ENCODE measurements around the gene PARP9. TPM values are rescaled to one million over a fixed set of nuclear protein-coding genes. Genes with fewer than 3 reads are reported as not detected.
"Not testable (repeated sequence)": the region's sequence is repeated elsewhere in the genome, so short reads cannot be mapped to it uniquely, and the experiment has no call there.

The PARP9 gene
- total RNA-seq, 2 donors from 2014 or later, result 9.2 to 14.5 TPM

GRCh38 chr3:122508135-122508914 lies 55.8 kb downstream of the PARP9 start:
- Histone ChIP-seq H3K4me1 (peaks cover 0 to 25% of the 10 kb centered on the region in 2 donors), H3K4me3 (no peak overlapping the region), H3K27me3 (no peaks in the 10 kb centered on the region), H3K27ac (no peak overlapping the region), H3K9me3 (no peaks in the 10 kb centered on the region), H3K36me3 (no peaks in the 10 kb centered on the region)
- TF ChIP-seq, protein P1, sequence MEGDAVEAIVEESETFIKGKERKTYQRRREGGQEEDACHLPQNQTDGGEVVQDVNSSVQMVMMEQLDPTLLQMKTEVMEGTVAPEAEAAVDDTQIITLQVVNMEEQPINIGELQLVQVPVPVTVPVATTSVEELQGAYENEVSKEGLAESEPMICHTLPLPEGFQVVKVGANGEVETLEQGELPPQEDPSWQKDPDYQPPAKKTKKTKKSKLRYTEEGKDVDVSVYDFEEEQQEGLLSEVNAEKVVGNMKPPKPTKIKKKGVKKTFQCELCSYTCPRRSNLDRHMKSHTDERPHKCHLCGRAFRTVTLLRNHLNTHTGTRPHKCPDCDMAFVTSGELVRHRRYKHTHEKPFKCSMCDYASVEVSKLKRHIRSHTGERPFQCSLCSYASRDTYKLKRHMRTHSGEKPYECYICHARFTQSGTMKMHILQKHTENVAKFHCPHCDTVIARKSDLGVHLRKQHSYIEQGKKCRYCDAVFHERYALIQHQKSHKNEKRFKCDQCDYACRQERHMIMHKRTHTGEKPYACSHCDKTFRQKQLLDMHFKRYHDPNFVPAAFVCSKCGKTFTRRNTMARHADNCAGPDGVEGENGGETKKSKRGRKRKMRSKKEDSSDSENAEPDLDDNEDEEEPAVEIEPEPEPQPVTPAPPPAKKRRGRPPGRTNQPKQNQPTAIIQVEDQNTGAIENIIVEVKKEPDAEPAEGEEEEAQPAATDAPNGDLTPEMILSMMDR (IDR thresholded peaks at IDR 0.05), result no peak
- DNase-seq (ENCODE audit: low spot score), result no peak

GRCh38 chr3:122506450-122506849 lies 57.6 kb downstream of the PARP9 start:
- DNase-seq (ENCODE audit: low spot score), result no peak
- TF ChIP-seq, protein P1 (IDR thresholded peaks at IDR 0.05), result no peak
- peaks cover 0 to 23% of the 10 kb centered on the region in 2 donors for H3K4me1 ChIP-seq
- no peak overlapping the region for H3K27ac ChIP-seq
- no peak overlapping the region for H3K4me3 ChIP-seq
- H3K36me3 ChIP-seq, result no peaks in the 10 kb centered on the region
- H3K9me3 ChIP-seq, result no peaks in the 10 kb centered on the region
- H3K27me3 ChIP-seq, result no peaks in the 10 kb centered on the region

DNA sequence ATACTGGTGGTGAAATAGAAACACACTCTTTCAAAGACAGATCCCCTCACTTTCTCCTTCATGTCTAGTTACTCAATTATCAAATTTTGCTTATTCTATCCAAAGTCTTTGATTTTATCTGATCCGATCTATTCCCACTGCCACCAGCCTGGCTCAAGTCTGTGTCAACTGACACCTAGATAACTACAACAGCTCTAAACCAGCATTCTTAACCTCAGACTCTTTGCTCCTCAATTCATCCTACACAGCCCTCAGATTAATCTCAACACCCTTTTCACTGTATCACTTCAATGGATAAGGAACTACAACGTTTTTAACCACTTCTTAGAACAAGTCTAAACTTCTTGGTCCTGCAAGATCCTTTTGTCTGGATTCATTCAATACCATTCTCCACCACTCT lies 58.4 kb downstream of the PARP9 start:
- Histone ChIP-seq H3K9me3 (no peaks in the 10 kb centered on the region), H3K27me3 (no peaks in the 10 kb centered on the region), H3K36me3 (no peaks in the 10 kb centered on the region), H3K4me3 (no peak overlapping the region), H3K27ac (no peak overlapping the region), H3K4me1 (peaks cover 0 to 26% of the 10 kb centered on the region in 2 donors)
- TF ChIP-seq, protein P1 (IDR thresholded peaks at IDR 0.05), result no peak
- DNase-seq (ENCODE audit: low spot score), result no peak

DNA sequence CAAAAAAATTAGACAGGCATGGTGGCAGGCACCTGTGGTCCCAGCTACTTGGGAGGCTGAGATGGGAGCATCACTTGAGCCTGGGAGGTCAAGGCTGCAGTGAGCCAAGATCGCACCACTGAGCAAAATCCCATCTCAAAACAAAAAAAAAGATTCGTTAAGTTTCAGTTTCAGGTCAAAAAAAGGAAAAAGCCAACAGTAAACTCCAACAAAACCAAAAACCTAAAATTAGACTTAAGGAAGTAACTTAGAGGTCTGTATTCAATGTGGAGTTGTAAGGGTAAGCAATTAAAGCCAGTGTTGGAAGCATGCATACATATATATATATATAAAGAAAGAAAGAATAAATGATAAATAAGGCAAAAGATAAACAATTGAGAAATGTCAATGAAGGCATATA lies 61.2 kb downstream of the PARP9 start:
- no peaks in the 10 kb centered on the region for H3K27me3 ChIP-seq
- no peak overlapping the region for H3K4me3 ChIP-seq
- H3K27ac ChIP-seq, result no peak overlapping the region
- TF ChIP-seq, protein P1 (IDR thresholded peaks at IDR 0.05), result no peak
- no peak for DNase-seq (ENCODE audit: low spot score)
- H3K9me3 ChIP-seq, result no peaks in the 10 kb centered on the region
- H3K36me3 ChIP-seq, result no peaks in the 10 kb centered on the region
- H3K4me1 ChIP-seq, result peaks cover 0 to 32% of the 10 kb centered on the region in 2 donors

DNA sequence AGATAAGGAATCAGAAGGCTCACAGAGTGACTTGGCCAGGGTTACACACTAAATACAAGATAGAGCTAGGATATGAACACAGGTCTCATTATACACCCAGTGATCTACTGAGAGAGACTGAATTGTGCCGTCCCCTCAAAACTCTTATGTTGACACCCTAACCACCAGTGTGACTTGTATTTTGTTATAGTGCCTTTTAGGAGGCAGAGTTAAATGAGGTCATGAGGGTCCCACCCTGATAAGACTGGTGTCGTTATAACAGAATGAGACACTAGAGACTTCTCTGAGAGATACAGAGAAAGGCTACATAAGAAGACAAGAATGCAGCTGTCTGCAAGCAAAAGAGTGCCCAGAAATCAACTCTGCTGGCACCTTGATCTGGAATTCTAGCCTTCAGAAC lies 62.0 kb downstream of the PARP9 start:
- H3K27me3 ChIP-seq, result no peaks in the 10 kb centered on the region
- no peaks in the 10 kb centered on the region for H3K36me3 ChIP-seq

DNA sequence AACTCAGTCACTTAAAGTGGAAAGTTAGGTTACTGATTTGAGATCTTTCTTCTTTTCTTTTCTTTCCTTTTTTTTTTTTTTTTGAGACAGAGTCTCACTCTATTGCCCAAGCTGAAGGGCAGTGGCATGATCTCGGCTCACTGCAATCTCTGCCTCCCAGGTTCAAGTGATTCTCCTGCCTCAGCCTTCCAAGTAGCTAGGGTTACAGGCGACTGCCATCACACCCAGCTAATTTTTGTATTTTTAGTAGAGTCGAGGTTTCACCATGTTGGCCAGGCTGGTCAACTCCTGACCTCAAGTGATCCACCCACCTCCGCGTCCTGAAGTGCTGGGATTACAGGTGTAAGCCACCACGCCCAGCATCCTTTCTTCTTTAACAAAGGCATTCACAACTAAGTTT lies 63.1 kb downstream of the PARP9 start:
- peaks cover 0 to 27% of the 10 kb centered on the region in 2 donors for H3K4me1 ChIP-seq
- not testable (repeated sequence) for DNase-seq (ENCODE audit: low spot score); H3K27ac ChIP-seq; H3K9me3 ChIP-seq; H3K4me3 ChIP-seq; H3K27me3 ChIP-seq; H3K36me3 ChIP-seq

More for the DNA sequence above, 62.0 kb downstream of the PARP9 start:
- DNase-seq (ENCODE audit: low spot score), result no peak
- no peaks in the 10 kb centered on the region for H3K9me3 ChIP-seq
- H3K27ac ChIP-seq, result no peak overlapping the region
- H3K4me3 ChIP-seq, result no peak overlapping the region
- TF ChIP-seq, protein P1 (IDR thresholded peaks at IDR 0.05), result no peak
- H3K4me1 ChIP-seq, result peaks cover 0 to 34% of the 10 kb centered on the region in 2 donors

Data from right atrium auricular region (tissue), 2 donors.